IMR-90 (cell line): ENCODE results near the gene PHLPP2. TPM values are rescaled to one million over a fixed set of nuclear protein-coding genes. Genes with fewer than 3 reads are reported as not detected.

Experiments
- ATAC-seq: fragments of 200-7000 bp; cut with Tn5 transposase; 2 replicates; pipeline ENCODE4 v1.9.1; 2020; ENCODE audit warnings: low read depth, mild to moderate bottlenecking, moderate library complexity
- BruUV-seq: library from RNA; stranded (reverse); fragments of 400-500 nt; replicated peaks from 2 replicates; lab custom pipeline; 2021; lab: Mats Ljungman, UMichigan
- CTCF ChIA-PET: fragments of 300-600 bp; formaldehyde crosslinking; extraction: SDS; loops from one replicate; lab custom pipeline; 2021; ENCODE audit warnings: antibody characterized with exemption; lab: Yijun Ruan, JAX
- POLR2A ChIA-PET: fragments of 300-600 bp; sonication (Branson Sonifier 250); formaldehyde crosslinking; loops from one replicate; lab custom pipeline; 2022; ENCODE audit warnings: antibody characterized with exemption; ENCODE audit not compliant: unreplicated experiment; lab: Charles Lee
- DNase-seq: peaks from one replicate; pipeline ENCODE4 v3.0.0; 2013
- H2AFZ ChIP-seq: replicated peaks from 2 replicates; pipeline ENCODE3; 2013; ENCODE audit warnings: low read length, mild to moderate bottlenecking; ENCODE audit not compliant: poor library complexity
- H2AK5ac ChIP-seq: 2 replicates; pipeline ENCODE4 v1.6.1; 2013; ENCODE audit warnings: low read depth, low read length, inconsistent platforms
- H2AK9ac ChIP-seq: replicated peaks from 2 replicates; pipeline ENCODE3; 2013; ENCODE audit warnings: mild to moderate bottlenecking, low read depth, low read length, moderate library complexity; ENCODE audit not compliant: poor library complexity
- H2BK120ac ChIP-seq: 2 replicates; pipeline ENCODE4 v1.6.1; 2013; ENCODE audit warnings: low read depth, low read length, inconsistent platforms
- H2BK15ac ChIP-seq: 3 replicates; pipeline ENCODE4 v1.6.1; 2013; ENCODE audit warnings: low read depth, low read length, inconsistent platforms
- H2BK20ac ChIP-seq: 2 replicates; pipeline ENCODE4 v1.6.1; 2013; ENCODE audit warnings: low read depth, mild to moderate bottlenecking, inconsistent platforms, low read length, moderate library complexity
- H2BK5ac ChIP-seq: 2 replicates; pipeline ENCODE4 v1.6.1; 2013; ENCODE audit warnings: mild to moderate bottlenecking, low read depth, low read length, inconsistent platforms; ENCODE audit not compliant: poor library complexity, severe bottlenecking
- H3K14ac ChIP-seq: replicated peaks from 2 replicates; pipeline ENCODE4 v1.6.1; 2013; ENCODE audit warnings: low read depth, low read length, inconsistent platforms
- H3K18ac ChIP-seq: 2 replicates; pipeline ENCODE4 v1.6.1; 2013; ENCODE audit warnings: low read depth, low read length, control low read depth
- H3K23ac ChIP-seq: 2 replicates; pipeline ENCODE4 v1.6.1; 2013; ENCODE audit warnings: low read depth, low read length, inconsistent platforms
- H3K27ac ChIP-seq: 2 replicates; pipeline ENCODE4 v1.5.1; 2013; ENCODE audit warnings: mild to moderate bottlenecking, control low read depth, low read length; ENCODE audit not compliant: insufficient read depth
- H3K27me3 ChIP-seq: 2 replicates; pipeline ENCODE4 v1.6.1; 2013; ENCODE audit warnings: low read length; ENCODE audit not compliant: control insufficient read depth, insufficient read depth
- H3K36me3 ChIP-seq: 2 replicates; pipeline ENCODE4 v1.6.1; 2013; ENCODE audit warnings: low read length, mixed read lengths; ENCODE audit not compliant: control insufficient read depth, insufficient read depth
- H3K4ac ChIP-seq: 2 replicates; pipeline ENCODE4 v1.6.1; 2013; ENCODE audit warnings: low read depth, low read length, inconsistent platforms
- H3K4me1 ChIP-seq: 2 replicates; pipeline ENCODE4 v1.6.1; 2013; ENCODE audit warnings: low read length, mixed read lengths; ENCODE audit not compliant: control insufficient read depth, insufficient read depth
- H3K4me2 ChIP-seq: 2 replicates; pipeline ENCODE4 v1.6.1; 2013; ENCODE audit warnings: low read depth, mild to moderate bottlenecking, control low read depth, low read length, moderate library complexity
- H3K4me3 ChIP-seq: 2 replicates; pipeline ENCODE4 v1.5.1; 2013; ENCODE audit warnings: low read depth, mild to moderate bottlenecking, control low read depth, low read length, moderate library complexity; ENCODE audit not compliant: insufficient read depth
- H3K56ac ChIP-seq: 2 replicates; pipeline ENCODE4 v1.6.1; 2013; ENCODE audit warnings: low read length, inconsistent platforms; ENCODE audit not compliant: insufficient read depth; ENCODE audit errors: extremely low read depth
- H3K79me1 ChIP-seq, 2 experiments: 2 replicates each; pipeline ENCODE4 v1.6.1; 2013; ENCODE audit warnings: low read length in 2 of 2, inconsistent platforms in 1 of 2, low read depth in 1 of 2
- H3K9ac ChIP-seq: 2 replicates; pipeline ENCODE4 v1.6.1; 2013; ENCODE audit warnings: low read depth, low read length, control low read depth
- H3K9me1 ChIP-seq: 2 replicates; pipeline ENCODE4 v1.6.1; 2013; ENCODE audit warnings: low read length, inconsistent platforms; ENCODE audit not compliant: insufficient read depth
- H3K9me3 ChIP-seq: 2 replicates; pipeline ENCODE4 v1.6.1; 2013; ENCODE audit warnings: low read length; ENCODE audit not compliant: control insufficient read depth, insufficient read depth
- H4K20me1 ChIP-seq: 2 replicates; pipeline ENCODE4 v1.6.1; 2013; ENCODE audit warnings: low read length, inconsistent platforms; ENCODE audit not compliant: insufficient read depth
- H4K5ac ChIP-seq: 2 replicates; pipeline ENCODE4 v1.6.1; 2013; ENCODE audit warnings: mild to moderate bottlenecking, low read depth, low read length, control low read depth
- H4K8ac ChIP-seq, 2 experiments: 2 replicates each; pipeline ENCODE4 v1.6.1; 2013; ENCODE audit warnings: low read depth in 2 of 2, low read length in 2 of 2, control low read depth in 1 of 2, inconsistent platforms in 1 of 2
- H4K91ac ChIP-seq: 2 replicates; pipeline ENCODE4 v1.6.1; 2013; ENCODE audit warnings: low read depth, low read length, inconsistent platforms; ENCODE audit not compliant: insufficient read depth
- RFX5 ChIP-seq: IDR thresholded peaks from 2 replicates; pipeline ENCODE4 v1.8.0; 2012; ENCODE audit warnings: low read depth, mild to moderate bottlenecking, low read length, moderate library complexity
- WGBS, 2 experiments: methylation state at CpG; one replicate each; pipeline versions ENCODE4 v1.1.5 to v1.1.7; 2013; ENCODE audit warnings: missing lambda C conversion rate in 2 of 2; ENCODE audit not compliant: insufficient read length in 1 of 2; ENCODE audit errors: extremely low coverage in 2 of 2; 5-methylcytosine and 5-hydroxymethylcytosine counted together
- dilution Hi-C: fragments of 300-500 bp; cut with HindIII; formaldehyde crosslinking; loops from one replicate; pipeline ENCODE4 v1.14.3; 2018; ENCODE audit warnings: low sequenced_read_pairs; ENCODE audit not compliant: unreplicated experiment
- in situ Hi-C: fragments of 300-500 bp; cut with MboI; formaldehyde crosslinking; loops from 3 replicates; pipeline ENCODE4 v1.14.3; 2019; ENCODE audit warnings: low sequenced_read_pairs, inconsistent platforms, mixed read lengths
- intact Hi-C: fragments of 100-400 bp; cut with micrococcal nuclease; formaldehyde crosslinking; loops from 2 replicates; pipeline ENCODE4 v1.10.0; 2022
- polyA plus RNA-seq, 3 experiments: library from polyadenylated mRNA; depleted of rRNA; stranded (reverse); fragments of >200 nt; gene quantifications; 2 replicates each; pipeline ENCODE4 v1.2.3, GENCODE V29; 2012; ENCODE audit warnings: low replicate concordance in 1 of 3
- total RNA-seq: library from RNA; depleted of rRNA; stranded (reverse); fragments of >200 nt; gene quantifications from 2 replicates; pipeline ENCODE4 v1.2.3, GENCODE V29; 2012

PHLPP2 gene
- total and polyA plus RNA-seq, 2 of the 4 experiments (the other 2 are of a cell fraction) = 6.8 to 10.2 TPM

DNA sequence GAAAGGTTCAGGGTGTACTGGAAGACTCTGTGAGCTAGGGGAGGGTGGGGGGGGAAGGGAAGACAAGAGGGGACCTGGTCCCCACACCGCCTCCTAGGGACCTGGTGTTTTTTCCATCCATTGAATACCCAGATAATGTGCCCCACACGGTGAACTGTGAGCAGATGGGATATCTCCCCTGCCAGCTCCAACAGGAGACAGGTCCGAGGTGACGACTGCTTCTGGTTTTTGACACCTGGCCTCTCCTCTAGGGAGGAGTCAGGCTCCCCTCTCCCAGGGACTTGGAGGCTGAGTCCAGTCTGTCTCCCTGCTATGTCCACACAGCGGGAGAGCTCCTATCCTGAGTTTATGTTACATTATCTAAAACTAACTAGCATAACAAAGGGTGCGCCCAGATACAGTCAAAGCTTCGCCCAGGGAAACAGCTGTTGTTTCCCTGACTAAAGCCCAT lies 96.7 kb downstream of the PHLPP2 start:
- CTCF ChIA-PET = no interaction called here
- no peak for DNase-seq
- POLR2A ChIA-PET = interaction anchor here (0.5 kb wide), 1 partner anchor 19 kb away, joined by 3 read pairs; no protein-coding TSS in a partner anchor

More for the DNA sequence above, 96.7 kb downstream of the PHLPP2 start:
- Histone ChIP-seq H3K9me3 (peaks cover 3% of the 10 kb centered on the region; the same call in 1 of the 2 replicates), H4K91ac (no peak overlapping the region), H3K23ac (no peak overlapping the region), H2AK9ac (no peak overlapping the region), H4K5ac (no peak overlapping the region), H3K79me1 (no peaks in the 10 kb centered on the region), H3K4ac (no peak overlapping the region), H3K9me1 (no peaks in the 10 kb centered on the region), H2AFZ (no peak overlapping the region), H3K27ac (no peak overlapping the region), H2BK5ac (no peak overlapping the region), H3K4me3 (no peak overlapping the region), H4K20me1 (no peaks in the 10 kb centered on the region), H2BK15ac (no peak overlapping the region), H2AK5ac (no peak overlapping the region), H3K4me2 (no peak overlapping the region), H3K9ac (no peak overlapping the region), H3K56ac (no peak overlapping the region), H3K18ac (no peak overlapping the region), H3K14ac (no peak overlapping the region), H4K8ac (no peak overlapping the region), H3K36me3 (no peaks in the 10 kb centered on the region), H2BK120ac (no peak overlapping the region), H2BK20ac (no peak overlapping the region), H3K27me3 (peaks cover 38% of the 10 kb centered on the region), H3K4me1 (peaks cover 3% of the 10 kb centered on the region; the same call in 1 of the 2 replicates)
- intact Hi-C loops = no loop called here
- in situ Hi-C loops = no loop called here
- no peak for TF ChIP-seq RFX5
- BruUV-seq = no TSS peak
- ATAC-seq = peak; percentile 30; the same call in 1 of the 2 replicates
- WGBS, 2 experiments = 13% methylated on average over 2 of the region's 7 CpGs; no CpG with 5 or more reads in 1 of the 2 experiments
- dilution Hi-C loops = no loop called here
